C4-2B (cell line): Measurements from ENCODE around the gene MED9.
"Not testable (repeated sequence)": the region's sequence is repeated elsewhere in the genome, so short reads cannot be mapped to it uniquely, and the experiment has no call there.

Source experiments
- H3K27ac ChIP-seq: fragments of 450-650 bp; 2 replicates; pipeline ENCODE4 v1.5.1; 2017
- ZFX ChIP-seq: fragments of 450-650 bp; IDR thresholded peaks from 2 replicates; pipeline ENCODE4 v1.6.1; 2017
- TF ChIP-seq, protein P1 (sequence below): fragments of 450-650 bp; conservative IDR thresholded peaks from 2 replicates; pipeline ENCODE4 v1.5.1; 2017; ENCODE audit warnings: mild to moderate bottlenecking

Gene MED9

DNA sequence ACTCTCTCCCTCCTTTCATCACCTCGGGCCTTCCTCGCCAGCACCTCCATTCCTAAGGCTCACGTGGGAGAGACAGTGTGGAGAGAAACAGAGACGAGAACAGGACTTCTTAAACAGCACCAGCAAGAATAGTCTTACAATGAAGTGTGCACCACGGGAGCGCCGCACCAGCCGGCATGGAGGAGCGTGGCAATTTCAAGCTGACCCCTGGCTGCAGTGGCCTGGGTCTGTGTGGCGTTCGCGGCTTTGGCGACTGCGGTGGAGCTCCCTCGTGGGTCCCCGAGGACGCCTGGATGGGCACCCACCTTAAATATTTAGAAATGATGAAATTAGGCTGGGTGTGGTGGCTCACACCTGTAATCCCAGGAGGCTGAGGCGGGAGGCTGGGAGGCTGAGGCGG, 20.5 kb upstream of the MED9 start:
- no peak overlapping the region for H3K27ac ChIP-seq
- TF ChIP-seq ZFX: no peak
- TF ChIP-seq, protein P1, sequence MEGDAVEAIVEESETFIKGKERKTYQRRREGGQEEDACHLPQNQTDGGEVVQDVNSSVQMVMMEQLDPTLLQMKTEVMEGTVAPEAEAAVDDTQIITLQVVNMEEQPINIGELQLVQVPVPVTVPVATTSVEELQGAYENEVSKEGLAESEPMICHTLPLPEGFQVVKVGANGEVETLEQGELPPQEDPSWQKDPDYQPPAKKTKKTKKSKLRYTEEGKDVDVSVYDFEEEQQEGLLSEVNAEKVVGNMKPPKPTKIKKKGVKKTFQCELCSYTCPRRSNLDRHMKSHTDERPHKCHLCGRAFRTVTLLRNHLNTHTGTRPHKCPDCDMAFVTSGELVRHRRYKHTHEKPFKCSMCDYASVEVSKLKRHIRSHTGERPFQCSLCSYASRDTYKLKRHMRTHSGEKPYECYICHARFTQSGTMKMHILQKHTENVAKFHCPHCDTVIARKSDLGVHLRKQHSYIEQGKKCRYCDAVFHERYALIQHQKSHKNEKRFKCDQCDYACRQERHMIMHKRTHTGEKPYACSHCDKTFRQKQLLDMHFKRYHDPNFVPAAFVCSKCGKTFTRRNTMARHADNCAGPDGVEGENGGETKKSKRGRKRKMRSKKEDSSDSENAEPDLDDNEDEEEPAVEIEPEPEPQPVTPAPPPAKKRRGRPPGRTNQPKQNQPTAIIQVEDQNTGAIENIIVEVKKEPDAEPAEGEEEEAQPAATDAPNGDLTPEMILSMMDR: no peak

DNA sequence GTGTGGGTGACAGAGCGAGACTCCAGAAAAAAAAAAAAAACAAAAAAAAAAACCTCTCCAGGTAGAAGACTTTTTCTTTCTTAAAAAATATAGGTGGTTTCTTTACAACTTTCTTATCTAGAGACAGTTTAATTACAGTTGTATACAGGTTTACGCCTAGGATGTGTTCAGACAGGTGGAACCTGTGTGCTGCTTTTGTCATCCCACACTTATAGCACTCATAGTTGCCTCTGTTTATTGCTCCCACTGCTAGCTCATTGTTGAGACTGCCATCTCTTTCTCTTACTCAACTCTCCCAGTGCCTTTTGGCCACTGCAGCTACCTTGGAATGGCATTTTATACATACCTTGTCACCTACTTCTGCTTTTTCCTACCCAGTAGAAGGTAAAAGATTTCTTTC, 19.1 kb upstream of the MED9 start:
- TF ChIP-seq, protein P1: no peak
- no peak for TF ChIP-seq ZFX
- H3K27ac ChIP-seq: no peak overlapping the region

DNA sequence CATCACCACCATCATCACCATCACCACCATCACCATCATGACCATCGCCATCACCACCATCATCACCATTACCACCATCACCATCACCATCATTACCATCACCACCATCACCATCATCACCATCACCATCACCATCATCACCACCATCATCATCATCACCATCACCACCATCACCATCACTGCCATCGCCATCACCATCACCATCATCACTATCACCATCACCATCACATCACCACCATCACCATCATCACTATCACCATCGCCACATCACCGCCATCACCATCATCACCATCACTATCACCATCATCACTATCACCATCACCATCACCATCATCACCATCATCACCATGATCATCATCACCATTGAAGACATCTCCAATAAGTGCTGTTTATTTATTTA, 16.8 kb upstream of the MED9 start:
- TF ChIP-seq, protein P1: no peak
- no peak for TF ChIP-seq ZFX
- H3K27ac ChIP-seq: no peak overlapping the region

DNA sequence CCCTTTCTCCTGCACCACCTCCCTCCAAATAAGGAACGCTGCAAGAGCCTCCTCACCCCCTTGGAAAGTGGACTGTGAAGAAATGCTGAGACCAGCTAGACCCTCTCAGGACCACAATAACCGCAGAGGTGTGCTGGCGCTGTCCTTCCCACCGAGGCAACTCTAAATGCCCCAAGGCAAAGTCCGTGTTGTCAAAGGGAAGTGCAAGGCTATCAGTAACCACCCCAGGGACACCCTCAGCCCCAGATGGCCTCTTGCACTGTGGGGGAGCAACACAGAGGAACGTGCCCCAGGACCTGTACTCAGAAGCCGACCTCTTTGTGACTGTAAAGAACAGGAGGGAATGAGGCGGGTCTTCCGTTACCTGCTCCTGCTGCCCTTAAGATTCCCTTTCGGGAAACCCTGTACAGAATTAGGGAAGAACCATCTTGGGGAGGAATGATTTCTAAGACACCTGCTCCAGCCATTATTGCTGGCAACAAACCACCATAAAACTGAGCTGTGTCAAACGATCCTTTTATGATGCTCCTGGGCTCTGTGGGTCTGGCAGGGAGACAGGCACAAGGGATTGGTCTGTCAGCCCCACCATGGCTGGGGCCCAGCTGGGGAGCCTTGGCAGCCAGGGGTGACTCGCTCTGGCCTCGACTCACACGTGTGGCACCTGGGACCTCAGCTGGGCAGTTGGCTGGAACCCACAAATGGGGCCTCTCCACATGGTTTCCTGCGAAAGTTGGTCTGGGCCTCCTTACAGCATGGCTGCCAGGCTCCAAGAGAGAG, 14.6 kb upstream of the MED9 start:
- TF ChIP-seq ZFX: no peak
- TF ChIP-seq, protein P1: no peak
- H3K27ac ChIP-seq: no peak overlapping the region

DNA sequence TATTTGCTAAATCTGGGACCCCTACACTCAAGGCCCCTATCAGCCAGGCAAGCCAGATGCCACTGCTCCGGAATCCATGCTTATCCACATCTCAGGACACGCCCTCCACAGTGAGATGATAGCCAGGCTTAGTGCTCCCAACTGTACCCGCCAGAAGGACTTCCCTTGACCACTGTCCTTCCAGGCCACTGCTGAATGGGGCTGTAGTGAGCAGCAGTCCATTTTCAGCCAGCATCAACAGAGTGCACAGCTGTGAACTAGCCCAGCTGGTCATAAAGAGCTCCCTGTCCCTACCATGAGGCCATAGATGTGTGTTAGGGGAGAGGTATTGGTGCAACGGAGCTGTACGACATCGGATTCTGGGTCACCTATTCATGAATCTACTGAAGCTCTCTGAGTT, 13.0 kb upstream of the MED9 start:
- H3K27ac ChIP-seq: no peak overlapping the region
- no peak for TF ChIP-seq ZFX
- TF ChIP-seq, protein P1: no peak

DNA sequence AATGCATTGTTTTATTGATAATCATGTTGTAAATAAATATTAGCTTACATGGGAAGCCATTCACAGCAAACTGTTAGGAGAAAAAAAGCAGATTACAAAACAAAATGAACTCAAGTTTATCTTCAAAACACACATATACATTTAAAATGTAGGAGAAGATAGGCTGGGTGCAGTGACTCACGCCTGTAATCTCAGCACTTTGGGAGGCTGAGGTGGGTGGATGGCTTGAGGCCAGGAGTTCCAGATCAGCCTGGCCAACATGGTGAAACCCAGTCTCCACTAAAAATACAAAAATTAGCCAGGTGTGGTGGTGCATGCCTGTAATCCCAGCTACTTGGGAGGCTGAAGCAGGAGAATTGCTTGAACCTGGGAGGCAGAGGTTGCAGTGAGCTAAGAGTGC, 10.9 kb upstream of the MED9 start:
- H3K27ac ChIP-seq: not testable (repeated sequence)

DNA sequence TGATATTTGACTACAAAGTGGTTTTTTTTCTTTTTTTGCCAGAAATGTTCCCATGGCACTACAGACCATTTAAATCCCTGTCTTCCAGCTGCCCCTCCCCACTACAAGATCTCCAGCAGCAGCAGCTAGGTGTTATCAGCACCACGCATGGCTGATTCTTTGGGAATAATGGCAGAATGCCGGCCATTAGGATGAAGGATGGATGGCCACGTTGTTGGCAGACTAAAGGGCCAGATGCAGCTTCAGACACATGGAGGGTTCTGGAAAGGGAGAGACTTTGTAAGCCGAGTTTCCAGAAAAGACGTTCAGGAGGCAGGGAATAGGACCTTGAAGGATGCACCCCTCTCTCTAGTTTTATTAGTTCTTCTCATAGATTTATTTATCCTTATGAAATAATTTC, 10.3 kb upstream of the MED9 start:
- TF ChIP-seq ZFX: no peak
- TF ChIP-seq, protein P1: no peak
- no peak overlapping the region for H3K27ac ChIP-seq

DNA sequence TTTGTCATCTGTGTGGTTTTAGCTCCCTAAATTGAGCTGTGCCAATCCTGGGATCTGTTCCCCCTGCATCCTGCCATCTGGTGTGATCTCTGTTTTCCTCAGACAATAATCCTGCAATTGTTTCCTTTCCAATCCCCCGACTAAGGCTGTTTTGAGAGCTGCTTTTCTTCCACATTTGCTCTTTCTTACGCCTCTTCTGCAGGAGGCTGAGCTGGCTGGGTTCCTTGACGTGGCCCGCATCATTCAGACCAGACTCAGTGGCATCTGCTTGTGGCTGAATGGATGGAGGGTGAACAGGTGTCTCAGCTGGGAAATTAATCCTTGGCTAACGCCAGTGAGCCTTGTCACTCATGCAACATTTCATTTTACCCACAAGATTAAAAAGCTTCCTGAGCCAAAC, 9.8 kb upstream of the MED9 start:
- no peak overlapping the region for H3K27ac ChIP-seq
- TF ChIP-seq ZFX: no peak
